OCI-LY3 (cell line): ENCODE data around the gene EXO1.

ENCODE experiments used
- EZH2phosphoT487 ChIP-seq: fragments of 200-600 bp; shearing (Covaris generic); IDR thresholded peaks from 2 replicates; pipeline ENCODE4 v1.6.1; 2018; ENCODE audit warnings: antibody characterized with exemption, mixed run types, low read depth
- TF ChIP-seq, protein P1 (sequence below): fragments of 200-600, 300-600 bp; sonication (generic); IDR thresholded peaks from 2 replicates; pipeline ENCODE4 v1.5.1; 2014; ENCODE audit warnings: antibody characterized with exemption, low read length, low read depth

- TF ChIP-seq EZH2phosphoT487 = no peak
- TF ChIP-seq, protein P1, sequence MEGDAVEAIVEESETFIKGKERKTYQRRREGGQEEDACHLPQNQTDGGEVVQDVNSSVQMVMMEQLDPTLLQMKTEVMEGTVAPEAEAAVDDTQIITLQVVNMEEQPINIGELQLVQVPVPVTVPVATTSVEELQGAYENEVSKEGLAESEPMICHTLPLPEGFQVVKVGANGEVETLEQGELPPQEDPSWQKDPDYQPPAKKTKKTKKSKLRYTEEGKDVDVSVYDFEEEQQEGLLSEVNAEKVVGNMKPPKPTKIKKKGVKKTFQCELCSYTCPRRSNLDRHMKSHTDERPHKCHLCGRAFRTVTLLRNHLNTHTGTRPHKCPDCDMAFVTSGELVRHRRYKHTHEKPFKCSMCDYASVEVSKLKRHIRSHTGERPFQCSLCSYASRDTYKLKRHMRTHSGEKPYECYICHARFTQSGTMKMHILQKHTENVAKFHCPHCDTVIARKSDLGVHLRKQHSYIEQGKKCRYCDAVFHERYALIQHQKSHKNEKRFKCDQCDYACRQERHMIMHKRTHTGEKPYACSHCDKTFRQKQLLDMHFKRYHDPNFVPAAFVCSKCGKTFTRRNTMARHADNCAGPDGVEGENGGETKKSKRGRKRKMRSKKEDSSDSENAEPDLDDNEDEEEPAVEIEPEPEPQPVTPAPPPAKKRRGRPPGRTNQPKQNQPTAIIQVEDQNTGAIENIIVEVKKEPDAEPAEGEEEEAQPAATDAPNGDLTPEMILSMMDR = no peak
These were observed 22.3 kb downstream of the EXO1 start for GRCh38 chr1:241870336-241870735.
